Gastrocnemius medialis (tissue), 4 donors: ENCODE results near the gene SLC25A39.

Experiments
- POLR2A ChIP-seq, 2 donors: fragments of 450-650 bp; IDR thresholded peaks; one replicate each; pipeline ENCODE4 v1.6.1; 2017; ENCODE audit warnings: antibody characterized with exemption in 2 of 2, mild to moderate bottlenecking in 2 of 2, moderate library complexity in 2 of 2
- TF ChIP-seq, protein P1 (sequence below), 5 experiments: fragments of 450-650 bp in 3 of 5; fragments of 200-600 bp in 2 of 5; sonication (generic) in 2 of 5; IDR thresholded peaks in 4 of 5; conservative IDR thresholded peaks in 1 of 5; 1 replicate in 4 of 5; 2 replicates in 1 of 5; pipeline ENCODE4 v1.5.1; 2016 to 2019; ENCODE audit warnings: antibody characterized with exemption in 5 of 5, mild to moderate bottlenecking in 3 of 5, moderate library complexity in 3 of 5

DNA sequence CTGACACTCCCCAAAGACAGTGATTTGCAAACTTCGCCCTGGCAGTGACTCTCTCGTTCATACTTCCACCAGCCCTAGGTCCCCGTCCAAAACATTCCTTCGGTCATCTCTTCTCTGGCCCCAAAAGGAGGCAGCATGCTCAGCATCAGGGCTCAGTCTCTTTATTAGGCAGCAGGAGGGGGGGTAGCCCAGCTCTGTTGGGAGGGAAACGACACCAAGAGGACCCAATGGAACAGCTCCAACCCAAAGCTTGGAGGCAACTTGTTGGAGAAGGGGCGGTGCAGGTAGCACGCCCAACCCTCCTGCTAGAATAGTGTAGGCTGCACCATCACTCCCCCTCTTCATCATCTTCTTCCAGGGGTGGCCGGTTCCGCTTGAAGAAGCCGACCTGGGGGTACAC, 47.4 kb upstream of the SLC25A39 start:
- TF ChIP-seq, protein P1, sequence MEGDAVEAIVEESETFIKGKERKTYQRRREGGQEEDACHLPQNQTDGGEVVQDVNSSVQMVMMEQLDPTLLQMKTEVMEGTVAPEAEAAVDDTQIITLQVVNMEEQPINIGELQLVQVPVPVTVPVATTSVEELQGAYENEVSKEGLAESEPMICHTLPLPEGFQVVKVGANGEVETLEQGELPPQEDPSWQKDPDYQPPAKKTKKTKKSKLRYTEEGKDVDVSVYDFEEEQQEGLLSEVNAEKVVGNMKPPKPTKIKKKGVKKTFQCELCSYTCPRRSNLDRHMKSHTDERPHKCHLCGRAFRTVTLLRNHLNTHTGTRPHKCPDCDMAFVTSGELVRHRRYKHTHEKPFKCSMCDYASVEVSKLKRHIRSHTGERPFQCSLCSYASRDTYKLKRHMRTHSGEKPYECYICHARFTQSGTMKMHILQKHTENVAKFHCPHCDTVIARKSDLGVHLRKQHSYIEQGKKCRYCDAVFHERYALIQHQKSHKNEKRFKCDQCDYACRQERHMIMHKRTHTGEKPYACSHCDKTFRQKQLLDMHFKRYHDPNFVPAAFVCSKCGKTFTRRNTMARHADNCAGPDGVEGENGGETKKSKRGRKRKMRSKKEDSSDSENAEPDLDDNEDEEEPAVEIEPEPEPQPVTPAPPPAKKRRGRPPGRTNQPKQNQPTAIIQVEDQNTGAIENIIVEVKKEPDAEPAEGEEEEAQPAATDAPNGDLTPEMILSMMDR (IDR thresholded peaks at IDR 0.05 in 4 of 5, conservative IDR thresholded peaks at IDR 0.05 in 1 of 5), result no peak
- TF ChIP-seq POLR2A (IDR thresholded peaks at IDR 0.05), result no peak
